Measurements from ENCODE around the gene PPP1R3E. TPM values are rescaled to one million over a fixed set of nuclear protein-coding genes. Genes with fewer than 3 reads are reported as not detected.

Gene PPP1R3E
- 1.6 and 2.2 TPM in 2 replicates for total RNA-seq (ENCODE audit: low replicate concordance)

GRCh38 chr14:23302290-23303225, at the start of gene PPP1R3E:
Gene PPP1R3E, minus strand, starts transcription at chr14:23302859. Its CDS starts 283 bp downstream, at chr14:23302576.

GRCh38 chr14:23320584-23321571, 18.2 kb upstream of the PPP1R3E start, which contains the start of gene PABPN1:
Gene PABPN1, plus strand, starts transcription at chr14:23321457. Its CDS starts 13 bp downstream, at chr14:23321470.

GRCh38 chr14:23306412-23307145, 3.9 kb upstream of the PPP1R3E start, which contains the start of gene BCL2L2:
Gene BCL2L2, plus strand, starts transcription at chr14:23306833. Its CDS starts 935 bp downstream, at chr14:23307768.

GRCh38 chr14:23286020-23286901, 16.4 kb downstream of the PPP1R3E start, which contains the start of gene HOMEZ:
Gene HOMEZ, minus strand, starts transcription at chr14:23286132. Its CDS starts 180 bp downstream, at chr14:23285952.

Other genes with a start within 250 kb of the PPP1R3E start
- 4.0 and 4.9 TPM in 2 replicates for gene CDH24, start 245.3 kb downstream of the PPP1R3E start, total RNA-seq (ENCODE audit: low replicate concordance)
- gene ACIN1, start 207.7 kb downstream of the PPP1R3E start, total RNA-seq (ENCODE audit: low replicate concordance): 55.7 and 70.0 TPM in 2 replicates
- gene C14orf119, start 207.4 kb downstream of the PPP1R3E start, total RNA-seq (ENCODE audit: low replicate concordance): 53.4 and 58.8 TPM in 2 replicates
- gene CIROP, start 197.9 kb downstream of the PPP1R3E start, total RNA-seq (ENCODE audit: low replicate concordance): 0.12 TPM in 1 of 2 replicates, not detected in the other
- gene CEBPE, start 183.6 kb downstream of the PPP1R3E start, total RNA-seq (ENCODE audit: low replicate concordance): not detected in 2 replicates
- gene SLC7A8, start 119.2 kb downstream of the PPP1R3E start, total RNA-seq (ENCODE audit: low replicate concordance): 0.15 and 16.1 TPM in 2 replicates
- gene RNF212B, start 64.9 kb downstream of the PPP1R3E start, total RNA-seq (ENCODE audit: low replicate concordance): not detected in 2 replicates
- gene HOMEZ, start 16.7 kb downstream of the PPP1R3E start, total RNA-seq (ENCODE audit: low replicate concordance): 3.4 and 3.6 TPM in 2 replicates
- gene BCL2L2, start 4.0 kb upstream of the PPP1R3E start, total RNA-seq (ENCODE audit: low replicate concordance): 16.4 and 17.8 TPM in 2 replicates
- 76.1 and 118 TPM in 2 replicates for gene PABPN1, start 18.6 kb upstream of the PPP1R3E start, total RNA-seq (ENCODE audit: low replicate concordance)
- gene SLC22A17, start 50.0 kb upstream of the PPP1R3E start, total RNA-seq (ENCODE audit: low replicate concordance): 17.3 and 19.0 TPM in 2 replicates
- gene EFS, start 62.3 kb upstream of the PPP1R3E start, total RNA-seq (ENCODE audit: low replicate concordance): 1.1 and 4.9 TPM in 2 replicates
- gene IL25, start 70.0 kb upstream of the PPP1R3E start, total RNA-seq (ENCODE audit: low replicate concordance): not detected in 2 replicates
- not detected in 2 replicates for gene CMTM5, start 74.2 kb upstream of the PPP1R3E start, total RNA-seq (ENCODE audit: low replicate concordance)
- gene MYH6, start 105.4 kb upstream of the PPP1R3E start, total RNA-seq (ENCODE audit: low replicate concordance): under 0.01 TPM in 1 of 2 replicates, not detected in the other
- 1.1 TPM in 1 of 2 replicates, not detected in the other for gene MYH7, start 132.8 kb upstream of the PPP1R3E start, total RNA-seq (ENCODE audit: low replicate concordance)
- 39.4 and 57.1 TPM in 2 replicates for gene NGDN, start 166.8 kb upstream of the PPP1R3E start, total RNA-seq (ENCODE audit: low replicate concordance)
- gene ZFHX2, start 248.9 kb upstream of the PPP1R3E start, total RNA-seq (ENCODE audit: low replicate concordance): 0.08 and 0.35 TPM in 2 replicates

All from smooth muscle cell of the coronary artery (primary cell).